Skeletal muscle tissue (tissue), 4 donors: Measurements from ENCODE around the gene RIMBP2. TPM values are rescaled to one million over a fixed set of nuclear protein-coding genes. Genes with fewer than 3 reads are reported as not detected.

ENCODE experiments used
- H3K27ac ChIP-seq: one replicate; pipeline ENCODE4 v1.7.0; 2013; ENCODE audit warnings: mild to moderate bottlenecking, low read depth, low read length, inconsistent platforms
- H3K27me3 ChIP-seq, 3 donors: one replicate each; pipeline ENCODE4 v1.7.0; 2013; ENCODE audit warnings: low read length in 3 of 3; ENCODE audit not compliant: control insufficient read depth in 3 of 3, insufficient read depth in 3 of 3
- H3K36me3 ChIP-seq, 3 donors: one replicate each; pipeline ENCODE4 v1.7.0; 2013; ENCODE audit warnings: low read length in 3 of 3; ENCODE audit not compliant: control insufficient read depth in 3 of 3, insufficient read depth in 3 of 3
- H3K4me1 ChIP-seq, 3 donors: one replicate each; pipeline ENCODE4 v1.7.0; 2013; ENCODE audit warnings: low read length in 3 of 3, mild to moderate bottlenecking in 3 of 3; ENCODE audit not compliant: control insufficient read depth in 3 of 3, insufficient read depth in 3 of 3
- H3K4me3 ChIP-seq, 3 donors: one replicate each; pipeline ENCODE4 v1.7.0; 2013; ENCODE audit warnings: low read length in 3 of 3
- H3K9ac ChIP-seq, 3 donors: one replicate each; pipeline ENCODE4 v1.7.0; 2013; ENCODE audit warnings: low read length in 3 of 3, mild to moderate bottlenecking in 3 of 3, moderate library complexity in 2 of 3, low read depth in 1 of 3
- H3K9me3 ChIP-seq, 3 donors: one replicate each; pipeline ENCODE4 v1.7.0; 2013; ENCODE audit warnings: low read length in 3 of 3; ENCODE audit not compliant: control insufficient read depth in 3 of 3
- total RNA-seq: library from RNA; depleted of rRNA; stranded (reverse); fragments of >200 nt; gene quantifications from one replicate; pipeline ENCODE4 v1.2.3, GENCODE V29; 2014
- donor health status: Osteomylitis.

Gene RIMBP2
- total RNA-seq, 1 donor from 2014 or later = 2.6 TPM

GRCh38 chr12:130494736-130495135 lies 221.4 kb downstream of the RIMBP2 start:
- Histone ChIP-seq H3K4me3 (no peak overlapping the region), H3K36me3 (no peaks in the 10 kb centered on the region), H3K4me1 (peaks cover 6 to 12% (median 9%) of the 10 kb centered on the region in 3 donors), H3K9me3 (no peaks in the 10 kb centered on the region), H3K9ac (no peak overlapping the region), H3K27ac (no peak overlapping the region), H3K27me3 (no peaks in the 10 kb centered on the region)

DNA sequence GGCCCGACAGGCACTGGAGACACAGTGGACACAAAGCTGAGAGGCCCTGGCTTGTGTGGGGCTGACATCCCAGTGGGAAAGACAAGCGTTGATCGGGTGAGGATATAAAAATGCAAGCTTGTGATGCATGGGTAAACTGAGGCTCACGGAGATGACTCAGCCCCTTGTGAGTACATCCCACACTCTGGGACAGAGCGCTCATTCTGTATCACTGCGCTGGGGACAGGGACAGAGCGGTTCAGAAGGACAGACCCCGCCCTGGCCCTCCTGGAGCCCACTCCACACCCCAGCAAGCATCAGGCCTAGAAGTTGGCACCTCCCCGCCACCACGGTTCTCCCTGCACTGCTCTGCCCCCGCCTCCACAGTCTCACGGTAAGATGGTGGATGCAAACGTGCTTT lies 222.1 kb downstream of the RIMBP2 start:
- H3K9me3 ChIP-seq = no peaks in the 10 kb centered on the region
- no peak overlapping the region for H3K4me3 ChIP-seq
- peaks cover 6 to 12% (median 9%) of the 10 kb centered on the region in 3 donors for H3K4me1 ChIP-seq
- H3K27ac ChIP-seq = no peak overlapping the region
- no peak overlapping the region for H3K9ac ChIP-seq
- H3K36me3 ChIP-seq = no peaks in the 10 kb centered on the region
- peaks cover 0 to 5% (median 0%) of the 10 kb centered on the region in 3 donors for H3K27me3 ChIP-seq

GRCh38 chr12:130491421-130492357 lies 224.4 kb downstream of the RIMBP2 start:
- Histone ChIP-seq H3K9me3 (no peaks in the 10 kb centered on the region), H3K9ac (peak overlapping the region; percentile 23 to 82 (median 66)), H3K4me3 (peak overlapping the region; percentile 56 to 68 (median 57)), H3K27ac (peak overlapping the region; percentile 26), H3K4me1 (peaks cover 6 to 12% (median 9%) of the 10 kb centered on the region in 3 donors), H3K27me3 (peaks cover 0 to 5% (median 3%) of the 10 kb centered on the region in 3 donors), H3K36me3 (no peaks in the 10 kb centered on the region)

GRCh38 chr12:130490674-130491073 lies 225.4 kb downstream of the RIMBP2 start:
- H3K9me3 ChIP-seq = no peaks in the 10 kb centered on the region
- peaks cover 6 to 12% (median 9%) of the 10 kb centered on the region in 3 donors for H3K4me1 ChIP-seq
- H3K36me3 ChIP-seq = no peaks in the 10 kb centered on the region
- peaks cover 0 to 9% (median 3%) of the 10 kb centered on the region in 3 donors for H3K27me3 ChIP-seq
- no peak overlapping the region for H3K9ac ChIP-seq
- peak overlapping the region in 1 of 3 donors; percentile 56 for H3K4me3 ChIP-seq
- H3K27ac ChIP-seq = no peak overlapping the region

- Histone ChIP-seq H3K4me3 (no peak overlapping the region), H3K27me3 (peaks cover 0 to 18% (median 7%) of the 10 kb centered on the region in 3 donors), H3K4me1 (peaks cover 6 to 12% (median 9%) of the 10 kb centered on the region in 3 donors), H3K27ac (no peak overlapping the region), H3K36me3 (no peaks in the 10 kb centered on the region), H3K9ac (no peak overlapping the region), H3K9me3 (no peaks in the 10 kb centered on the region)
Measured at GRCh38 chr12:130489293-130489692, 226.8 kb downstream of the RIMBP2 start.

DNA sequence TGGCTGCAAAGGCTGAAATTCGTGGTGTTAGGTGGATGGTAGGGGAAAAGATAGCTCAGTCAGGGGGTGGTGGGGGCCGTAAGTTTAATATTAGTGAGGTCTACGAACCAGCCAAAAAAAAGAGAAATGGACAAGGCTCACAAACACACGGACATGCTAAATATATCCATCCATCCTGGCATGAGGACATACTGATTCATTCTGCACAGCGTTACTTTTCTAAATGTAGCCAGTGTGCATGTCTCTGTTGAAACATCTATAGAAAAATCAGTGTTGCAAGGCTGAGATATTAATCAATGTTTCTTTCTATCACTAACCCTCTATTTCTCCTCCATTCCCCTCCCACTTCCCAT lies 227.8 kb downstream of the RIMBP2 start:
- no peak overlapping the region for H3K4me3 ChIP-seq
- H3K27ac ChIP-seq = no peak overlapping the region
- no peaks in the 10 kb centered on the region for H3K36me3 ChIP-seq
- H3K9ac ChIP-seq = no peak overlapping the region
- H3K27me3 ChIP-seq = peaks cover 0 to 20% (median 10%) of the 10 kb centered on the region in 3 donors
- peaks cover 6 to 12% (median 9%) of the 10 kb centered on the region in 3 donors for H3K4me1 ChIP-seq
- H3K9me3 ChIP-seq = no peaks in the 10 kb centered on the region

- Histone ChIP-seq H3K9me3 (no peaks in the 10 kb centered on the region), H3K36me3 (no peaks in the 10 kb centered on the region), H3K27ac (no peak overlapping the region), H3K4me1 (peaks cover 6 to 12% (median 9%) of the 10 kb centered on the region in 3 donors), H3K4me3 (no peak overlapping the region), H3K9ac (no peak overlapping the region), H3K27me3 (peaks cover 0 to 20% (median 10%) of the 10 kb centered on the region in 3 donors)
Measured at GRCh38 chr12:130487636-130488357, 228.3 kb downstream of the RIMBP2 start.

DNA sequence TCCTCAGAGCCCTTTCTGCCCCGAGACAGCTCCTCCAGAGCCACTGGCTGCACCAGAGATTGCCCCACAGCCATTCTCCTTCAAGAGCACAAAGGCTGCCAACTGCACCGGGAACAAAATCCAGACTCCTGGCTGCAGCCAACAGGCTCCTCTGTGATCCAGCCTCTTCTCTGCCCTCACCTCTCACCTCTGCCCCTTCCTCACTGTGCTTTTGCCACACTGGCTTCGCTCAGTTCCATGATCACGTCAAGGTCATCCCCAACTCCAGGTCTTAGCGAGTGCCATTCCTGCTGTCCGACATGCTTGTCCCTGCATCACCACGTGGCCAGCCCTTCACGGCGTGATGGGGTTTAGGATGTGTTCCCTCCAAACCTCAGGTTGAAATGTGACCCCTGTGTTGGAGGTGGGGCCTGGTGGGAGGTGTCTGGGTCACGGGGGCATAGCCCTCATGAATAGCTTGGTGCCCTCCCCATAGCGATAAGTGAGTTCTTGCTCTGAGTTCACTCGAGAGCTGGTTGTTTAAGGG lies 229.1 kb downstream of the RIMBP2 start:
- Histone ChIP-seq H3K9me3 (no peaks in the 10 kb centered on the region), H3K27ac (no peak overlapping the region), H3K4me1 (peaks cover 6 to 10% (median 9%) of the 10 kb centered on the region in 3 donors), H3K9ac (no peak overlapping the region), H3K4me3 (no peak overlapping the region), H3K27me3 (peaks cover 0 to 20% (median 17%) of the 10 kb centered on the region in 3 donors), H3K36me3 (no peaks in the 10 kb centered on the region)

DNA sequence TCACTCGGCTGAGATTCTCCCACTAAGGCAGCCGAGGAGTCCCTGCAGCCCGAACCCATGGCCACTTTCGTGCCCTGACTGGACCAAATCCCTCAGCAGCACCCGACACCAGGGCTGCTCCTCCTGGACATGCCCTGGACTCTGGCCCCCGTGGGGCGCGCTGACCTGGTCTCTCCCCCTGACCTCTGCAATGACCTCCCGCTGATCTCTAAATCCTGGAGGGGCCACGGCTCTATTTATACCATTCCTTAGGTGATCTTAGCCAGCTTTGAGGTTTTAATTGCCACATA lies 230.0 kb downstream of the RIMBP2 start:
- Histone ChIP-seq H3K4me3 (no peak overlapping the region), H3K27me3 (peaks cover 0 to 26% (median 18%) of the 10 kb centered on the region in 3 donors), H3K27ac (no peak overlapping the region), H3K9ac (no peak overlapping the region), H3K4me1 (peaks cover 2 to 3% (median 3%) of the 10 kb centered on the region in 3 donors), H3K9me3 (no peaks in the 10 kb centered on the region), H3K36me3 (no peaks in the 10 kb centered on the region)
